ENCODE results near the gene SNRPD3. TPM values are rescaled to one million over a fixed set of nuclear protein-coding genes. Genes with fewer than 3 reads are reported as not detected.
"Not testable (repeated sequence)": the region's sequence is repeated elsewhere in the genome, so short reads cannot be mapped to it uniquely, and the experiment has no call there.

Gene SNRPD3
- total RNA-seq, 8 experiments from 2014 or later, result 83.9 to 206 (median 150) TPM

- peaks cover 17 to 21% of the 10 kb centered on the region in 2 donors for H3K4me1 ChIP-seq (replicated peaks in 1 of 2)
- WGBS, 10 experiments, result 15 to 85% (median 80%) methylated on average over 1 to 7 of the region's 72 CpGs; no CpG with 5 or more reads in 3 of the 10 experiments
- peak within 1 kb of the TSS; percentile 38 to 51 (median 50) for H3K4me3 ChIP-seq
- in situ Hi-C loops (cut with MboI; ENCODE audit: low pct_unique_long_range_greater_than_20kb in 2 of 9, low sequenced_read_pairs in 9 of 9, unreplicated experiment in 9 of 9), result no loop called here
- peak within 1 kb of the TSS; percentile 26 to 75 for H3K27ac ChIP-seq
- peak; percentile 86 to 96 (median 91) for ATAC-seq (replicated peaks in 6 of 8)
These were observed 37.2 kb downstream of the SNRPD3 start, which contains the start of gene LRRC75B for GRCh38 chr22:24592851-24593558. Gene LRRC75B (minus strand): TSS chr22:24593073. CDS start chr22:24593039, 34 bp downstream.

GRCh38 chr22:24593559-24593835, 37.7 kb downstream of the SNRPD3 start:
- ATAC-seq (replicated peaks in 6 of 8); in situ Hi-C loops (cut with MboI; ENCODE audit: low pct_unique_long_range_greater_than_20kb in 2 of 9, low sequenced_read_pairs in 9 of 9, unreplicated experiment in 9 of 9): not testable (repeated sequence)
- Histone ChIP-seq H3K4me1 (replicated peaks in 1 of 2) (peaks cover 17 to 21% of the 10 kb centered on the region in 2 donors), H3K4me3 (peak overlapping the region in 4 of 5 donors; percentile 40 to 51 (median 50)), H3K27ac (peak overlapping the region; percentile 26 to 75)
- 71 to 96% (median 89%) methylated on average over 1 to 10 of the region's 10 CpGs; no CpG with 5 or more reads in 3 of the 10 experiments for WGBS, 10 experiments

- WGBS, 10 experiments, result 40 to 100% (median 49%) methylated on average over 1 to 4 of the region's 16 CpGs; no CpG with 5 or more reads in 7 of the 10 experiments
- peak in 2 of 8 experiments; percentile 3 to 7 for ATAC-seq (replicated peaks in 6 of 8)
- in situ Hi-C loops (cut with MboI; ENCODE audit: low pct_unique_long_range_greater_than_20kb in 2 of 9, low sequenced_read_pairs in 9 of 9, unreplicated experiment in 9 of 9), result no loop called here
- Histone ChIP-seq H3K4me3 (no peak overlapping the region), H3K4me1 (replicated peaks in 1 of 2) (peaks cover 17 to 21% of the 10 kb centered on the region in 2 donors), H3K27ac (no peak overlapping the region)
These were observed 38.2 kb downstream of the SNRPD3 start for GRCh38 chr22:24593836-24594568.

- WGBS, 10 experiments, result 40 to 100% (median 93%) methylated on average over 1 to 3 of the region's 7 CpGs; no CpG with 5 or more reads in 7 of the 10 experiments
- H3K4me1 ChIP-seq (replicated peaks in 1 of 2), result peaks cover 17 to 21% of the 10 kb centered on the region in 2 donors
- in situ Hi-C loops (cut with MboI; ENCODE audit: low pct_unique_long_range_greater_than_20kb in 2 of 9, low sequenced_read_pairs in 9 of 9, unreplicated experiment in 9 of 9), result no loop called here
- no peak overlapping the region for H3K4me3 ChIP-seq
- ATAC-seq (replicated peaks in 6 of 8), result no peak
- no peak overlapping the region for H3K27ac ChIP-seq
These were observed 38.8 kb downstream of the SNRPD3 start for GRCh38 chr22:24594569-24595120.

- Histone ChIP-seq H3K4me3 (no peak overlapping the region), H3K27ac (no peak overlapping the region), H3K4me1 (replicated peaks in 1 of 2) (peaks cover 17 to 21% of the 10 kb centered on the region in 2 donors)
- ATAC-seq (replicated peaks in 6 of 8), result no peak
- WGBS, 10 experiments, result no CpG with 5 or more reads among the region's 6 CpGs
- in situ Hi-C loops (cut with MboI; ENCODE audit: low pct_unique_long_range_greater_than_20kb in 2 of 9, low sequenced_read_pairs in 9 of 9, unreplicated experiment in 9 of 9), result no loop called here
These were observed 39.4 kb downstream of the SNRPD3 start for GRCh38 chr22:24595228-24595627.

DNA sequence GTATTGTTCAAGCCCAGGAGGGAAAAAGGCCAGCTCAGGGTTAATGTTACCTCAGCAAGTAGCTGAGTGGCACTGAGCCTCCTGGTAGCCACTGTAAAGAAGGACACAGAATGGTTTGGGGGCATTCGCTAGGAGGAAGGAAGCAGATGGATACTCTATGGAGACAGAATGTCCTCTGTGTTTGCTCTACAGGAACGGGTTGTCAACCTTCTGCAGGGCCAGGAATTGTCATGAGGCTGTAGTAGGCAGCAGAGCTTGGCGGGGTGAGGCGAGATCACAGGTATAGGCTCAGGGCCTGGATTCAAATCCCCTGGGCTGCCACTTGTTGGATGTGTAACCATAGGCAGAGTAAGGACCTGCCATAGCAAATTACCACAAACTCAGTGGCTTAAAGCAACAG, 40.1 kb downstream of the SNRPD3 start:
- 50 to 100% (median 92%) methylated on average over 1 to 3 of the region's 4 CpGs; no CpG with 5 or more reads in 2 of the 10 experiments for WGBS, 10 experiments
- in situ Hi-C loops (cut with MboI; ENCODE audit: low pct_unique_long_range_greater_than_20kb in 2 of 9, low sequenced_read_pairs in 9 of 9, unreplicated experiment in 9 of 9), result no loop called here
- no peak for ATAC-seq (replicated peaks in 6 of 8)
- no peak overlapping the region for H3K4me3 ChIP-seq
- peaks cover 17 to 21% of the 10 kb centered on the region in 2 donors for H3K4me1 ChIP-seq (replicated peaks in 1 of 2)
- H3K27ac ChIP-seq, result no peak overlapping the region

DNA sequence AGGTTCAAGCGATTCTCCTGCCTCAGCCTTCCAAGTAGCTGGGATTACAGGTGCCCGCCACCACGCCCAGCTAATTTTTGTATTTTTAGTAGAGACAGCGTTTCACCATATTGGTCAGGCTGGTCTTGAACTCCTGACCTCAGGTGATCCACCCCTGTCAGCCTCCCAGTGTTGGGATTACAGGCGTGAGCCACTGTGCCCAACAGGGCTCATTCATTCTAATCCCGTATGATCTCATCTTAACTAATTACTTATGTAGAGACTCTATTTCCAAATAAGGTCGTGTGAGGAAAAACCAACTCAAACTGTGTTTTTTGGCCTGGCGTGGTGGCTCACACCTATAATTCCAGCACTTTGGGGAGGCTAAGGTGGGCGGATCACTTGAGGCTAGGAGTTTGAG, 41.3 kb downstream of the SNRPD3 start:
- WGBS, 10 experiments, result 40 to 77% (median 60%) methylated on average over 1 to 6 of the region's 9 CpGs; no CpG with 5 or more reads in 5 of the 10 experiments
- peaks cover 14 to 19% of the 10 kb centered on the region in 2 donors for H3K4me1 ChIP-seq (replicated peaks in 1 of 2)
- in situ Hi-C loops (cut with MboI; ENCODE audit: low pct_unique_long_range_greater_than_20kb in 2 of 9, low sequenced_read_pairs in 9 of 9, unreplicated experiment in 9 of 9); H3K4me3 ChIP-seq; ATAC-seq (replicated peaks in 6 of 8); H3K27ac ChIP-seq: not testable (repeated sequence)

- peaks cover 3 to 7% of the 10 kb centered on the region in 2 donors for H3K4me1 ChIP-seq (replicated peaks in 1 of 2)
- H3K4me3 ChIP-seq, result no peak overlapping the region
- no peak overlapping the region for H3K27ac ChIP-seq
- in situ Hi-C loops (cut with MboI; ENCODE audit: low pct_unique_long_range_greater_than_20kb in 2 of 9, low sequenced_read_pairs in 9 of 9, unreplicated experiment in 9 of 9), result no loop called here
- peak in 1 of 8 experiments; percentile 20 for ATAC-seq (replicated peaks in 6 of 8)
- 60 to 100% (median 73%) methylated on average over 1 to 3 of the region's 8 CpGs; no CpG with 5 or more reads in 6 of the 10 experiments for WGBS, 10 experiments
These were observed 43.7 kb downstream of the SNRPD3 start for GRCh38 chr22:24599514-24599913.

GRCh38 chr22:24599958-24600715, 44.3 kb downstream of the SNRPD3 start:
- in situ Hi-C loops (cut with MboI; ENCODE audit: low pct_unique_long_range_greater_than_20kb in 2 of 9, low sequenced_read_pairs in 9 of 9, unreplicated experiment in 9 of 9); H3K4me3 ChIP-seq; H3K27ac ChIP-seq; H3K4me1 ChIP-seq (replicated peaks in 1 of 2): not testable (repeated sequence)
- WGBS, 10 experiments, result 0 to 100% (median 75%) methylated on average over 1 of the region's 3 CpGs; no CpG with 5 or more reads in 7 of the 10 experiments
- peak in 3 of 8 experiments; percentile 35 to 76 (median 68) for ATAC-seq (replicated peaks in 6 of 8)

DNA sequence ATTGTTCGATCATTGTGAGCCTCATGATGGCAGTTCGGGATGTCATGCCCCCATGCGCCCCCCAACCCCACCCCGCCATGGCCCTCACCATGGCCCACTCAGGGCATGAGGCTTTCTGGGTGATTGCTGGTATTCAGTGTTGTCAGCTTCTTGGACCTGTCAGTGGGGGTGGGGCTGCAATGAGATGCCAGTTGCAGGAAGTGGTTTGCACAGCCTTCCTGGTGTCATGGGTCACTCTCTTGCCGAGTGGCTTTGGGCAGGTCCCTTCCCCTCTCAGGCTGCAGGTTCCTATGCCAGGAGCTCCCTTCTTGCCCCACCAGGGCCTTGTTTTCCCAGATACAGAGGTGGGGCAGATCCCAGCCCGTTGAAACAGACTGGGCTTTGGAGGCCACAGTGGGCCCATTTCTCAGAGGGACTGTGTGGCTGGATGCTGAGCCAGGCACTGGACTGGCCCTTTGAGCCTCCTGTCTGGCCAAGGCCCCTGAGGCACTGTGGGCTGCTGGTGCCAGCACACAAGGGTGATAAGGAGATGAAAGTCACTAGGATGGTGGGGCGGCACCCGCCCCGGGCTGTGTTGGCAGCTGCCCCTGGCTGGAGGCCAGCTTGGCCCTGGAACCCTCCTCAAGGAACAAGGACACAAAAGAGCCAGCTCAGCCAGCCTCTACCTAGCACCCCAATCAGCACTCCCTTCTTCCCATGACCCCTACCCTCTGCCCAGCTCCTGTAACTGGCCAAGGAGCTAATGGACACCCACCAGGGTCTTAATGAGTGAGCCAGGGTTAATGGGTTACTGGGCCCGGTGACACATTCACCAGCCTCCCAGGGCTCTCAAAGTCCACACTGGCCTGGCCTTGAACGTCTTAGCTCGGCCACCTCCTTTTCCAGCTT, 45.7 kb downstream of the SNRPD3 start:
- Histone ChIP-seq H3K4me3 (no peak overlapping the region), H3K4me1 (replicated peaks in 1 of 2) (peaks cover 0 to 4% of the 10 kb centered on the region in 2 donors), H3K27ac (no peak overlapping the region)
- no peak for ATAC-seq (replicated peaks in 6 of 8)
- in situ Hi-C loops (cut with MboI; ENCODE audit: low pct_unique_long_range_greater_than_20kb in 2 of 9, low sequenced_read_pairs in 9 of 9, unreplicated experiment in 9 of 9), result no loop called here
- WGBS, 10 experiments, result 46 to 48% methylated on average over 4 of the region's 12 CpGs; no CpG with 5 or more reads in 8 of the 10 experiments

GRCh38 chr22:24602105-24602749, 46.4 kb downstream of the SNRPD3 start:
- H3K4me1 ChIP-seq (replicated peaks in 1 of 2); H3K27ac ChIP-seq; H3K4me3 ChIP-seq; in situ Hi-C loops (cut with MboI; ENCODE audit: low pct_unique_long_range_greater_than_20kb in 2 of 9, low sequenced_read_pairs in 9 of 9, unreplicated experiment in 9 of 9); ATAC-seq (replicated peaks in 6 of 8): not testable (repeated sequence)
- 92 to 100% (median 95%) methylated on average over 1 to 4 of the region's 11 CpGs; no CpG with 5 or more reads in 7 of the 10 experiments for WGBS, 10 experiments

All from motor neuron (in vitro differentiated cells).